ENCODE data around the gene ATF4.

GRCh38 chr22:39535831-39536449 lies 15.6 kb downstream of the ATF4 start:
- no peak for TF ChIP-seq CTCF (IDR thresholded peaks at IDR 0.05; ENCODE audit: control extremely low read depth in 1 of 3, insufficient read depth in 1 of 3, low read depth in 1 of 3, low read length in 3 of 3)
- TF ChIP-seq TAF1 (IDR thresholded peaks at IDR 0.05; ENCODE audit: low read depth, low read length): no peak
- no peak for TF ChIP-seq BRCA1 (IDR thresholded peaks at IDR 0.05; ENCODE audit: low read depth, low read length)
- TF ChIP-seq TAF7 (optimal IDR thresholded peaks at IDR 0.05; ENCODE audit: borderline replicate concordance, low read depth, low read length): no peak
- no peak for TF ChIP-seq SRF (IDR thresholded peaks at IDR 0.05; ENCODE audit: low read depth, low read length)

Measured in H1 (cell line).